ENCODE data around the gene SMIM3.

GRCh38 chr5:150740992-150741391 lies 37.6 kb upstream of the SMIM3 start:
- no peak for TF ChIP-seq CTCF (IDR thresholded peaks at IDR 0.05; ENCODE audit: poor library complexity)
- TF ChIP-seq EZH2 (IDR thresholded peaks at IDR 0.05; ENCODE audit: borderline replicate concordance) = no peak
- TF ChIP-seq EZH2phosphoT487 (IDR thresholded peaks at IDR 0.05; ENCODE audit: low read depth, severe bottlenecking, unreplicated experiment) = no peak

Measured in hepatocyte (in vitro differentiated cells).